Stimulated activated CD8-positive, alpha-beta memory T cell treated with anti-CD3 and anti-CD28 coated beads, Interleukin-15, amount 100 ng/mL, for 4 hours (primary cell): ENCODE data around the gene ROCK2.
"Not testable (repeated sequence)": the region's sequence is repeated elsewhere in the genome, so short reads cannot be mapped to it uniquely, and the experiment has no call there.

Source experiments
- DNase-seq, 2 donors: peaks; one replicate each; pipeline ENCODE4 v3.0.0-alpha.2; 2020; ENCODE audit warnings: low read depth in 2 of 2

ROCK2 gene

GRCh38 chr2:11340717-11341116 is 3.7 kb downstream of the ROCK2 start:
- no peak for DNase-seq

GRCh38 chr2:11339508-11340083 is 4.8 kb downstream of the ROCK2 start:
- no peak for DNase-seq

- DNase-seq: no peak
Observed at GRCh38 chr2:11338580-11338979, 5.9 kb downstream of the ROCK2 start.

- DNase-seq: no peak
Observed at GRCh38 chr2:11337909-11338308, 6.5 kb downstream of the ROCK2 start.

- DNase-seq: no peak
Observed at GRCh38 chr2:11336189-11336588, 8.2 kb downstream of the ROCK2 start.

- no peak for DNase-seq
Observed at GRCh38 chr2:11333427-11334183, 10.8 kb downstream of the ROCK2 start.

GRCh38 chr2:11332596-11332995 is 11.8 kb downstream of the ROCK2 start:
- DNase-seq: no peak

- no peak for DNase-seq
Observed at GRCh38 chr2:11330457-11331142, 13.8 kb downstream of the ROCK2 start.

- DNase-seq: no peak
Observed at GRCh38 chr2:11329776-11330175, 14.7 kb downstream of the ROCK2 start.

- DNase-seq: not testable (repeated sequence)
Observed at GRCh38 chr2:11328522-11328921, 15.9 kb downstream of the ROCK2 start.

- DNase-seq: no peak
Observed at GRCh38 chr2:11327871-11328270, 16.6 kb downstream of the ROCK2 start.

GRCh38 chr2:11326677-11327211 is 17.7 kb downstream of the ROCK2 start:
- no peak for DNase-seq

GRCh38 chr2:11325961-11326676 is 18.3 kb downstream of the ROCK2 start:
- no peak for DNase-seq

- no peak for DNase-seq
Observed at GRCh38 chr2:11321847-11322246, 22.6 kb downstream of the ROCK2 start.

- DNase-seq: no peak
Observed at GRCh38 chr2:11320698-11321492, 23.5 kb downstream of the ROCK2 start.

- DNase-seq: no peak
Observed at GRCh38 chr2:11319939-11320338, 24.5 kb downstream of the ROCK2 start.

GRCh38 chr2:11315074-11315705 is 29.2 kb downstream of the ROCK2 start:
- no peak for DNase-seq

GRCh38 chr2:11314487-11314886 is 29.9 kb downstream of the ROCK2 start:
- no peak for DNase-seq

- DNase-seq: no peak
Observed at GRCh38 chr2:11312770-11313471, 31.5 kb downstream of the ROCK2 start.

- DNase-seq: no peak
Observed at GRCh38 chr2:11311543-11311942, 32.9 kb downstream of the ROCK2 start.
